Fibroblast of the aortic adventitia (primary cell): ENCODE data around the gene MATK. TPM values are rescaled to one million over a fixed set of nuclear protein-coding genes. Genes with fewer than 3 reads are reported as not detected.
"Not testable (repeated sequence)": the region's sequence is repeated elsewhere in the genome, so short reads cannot be mapped to it uniquely, and the experiment has no call there.

Experiments used
- DNase-seq: peaks from one replicate; pipeline ENCODE4 v3.0.0-alpha.2; 2010; ENCODE audit warnings: low read depth
- H3K4me3 ChIP-seq: 2 replicates; pipeline ENCODE4 v1.5.1; 2011; ENCODE audit warnings: low read depth, mild to moderate bottlenecking, control low read depth, low read length, moderate library complexity
- CTCF ChIP-seq: IDR thresholded peaks from 2 replicates; pipeline ENCODE4 v1.5.1; 2011; ENCODE audit warnings: mild to moderate bottlenecking, low read length, control low read depth, inconsistent platforms; ENCODE audit not compliant: insufficient read depth
- total RNA-seq: library from RNA; depleted of rRNA; stranded (reverse); fragments of >200 nt; gene quantifications from 2 replicates; pipeline ENCODE4 v1.2.3, GENCODE V29; 2012; ENCODE audit warnings: low replicate concordance

MATK gene
- total RNA-seq, 1 donor, result not detected

DNA sequence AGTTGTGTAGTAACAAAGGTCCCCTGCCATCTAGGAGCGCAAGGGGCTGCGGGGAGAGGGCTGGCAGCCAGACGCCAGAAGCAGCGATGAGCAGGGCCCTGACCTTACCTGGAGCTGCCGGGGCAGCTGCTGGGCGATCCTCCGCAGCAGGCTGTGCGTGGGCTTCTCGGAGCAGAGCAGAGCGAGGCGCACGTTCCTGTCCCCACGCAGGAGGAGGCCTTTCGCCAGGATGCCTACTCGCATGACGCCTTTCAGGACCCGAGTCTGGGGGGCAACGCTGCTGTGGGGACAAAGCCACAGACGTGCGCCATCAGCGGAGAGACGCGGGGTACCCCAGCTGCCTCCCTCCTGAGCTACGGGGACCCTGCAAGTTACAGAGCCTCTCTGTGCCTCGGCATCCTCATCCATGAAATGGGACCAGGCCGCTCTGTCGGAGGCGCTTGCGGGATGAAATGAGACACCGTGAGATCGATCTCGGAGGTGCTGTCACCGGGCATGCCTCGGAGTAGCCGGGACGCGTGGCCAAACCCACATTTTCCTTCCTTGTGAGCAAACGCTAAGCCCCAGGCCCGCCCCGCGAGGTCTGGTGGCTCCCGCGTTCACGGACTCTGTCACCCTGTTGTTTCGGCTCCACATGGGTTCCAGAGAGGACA, 30.5 kb upstream of the MATK start:
- TF ChIP-seq CTCF, result no peak
- DNase-seq, result no peak
- H3K4me3 ChIP-seq, result no peak overlapping the region

DNA sequence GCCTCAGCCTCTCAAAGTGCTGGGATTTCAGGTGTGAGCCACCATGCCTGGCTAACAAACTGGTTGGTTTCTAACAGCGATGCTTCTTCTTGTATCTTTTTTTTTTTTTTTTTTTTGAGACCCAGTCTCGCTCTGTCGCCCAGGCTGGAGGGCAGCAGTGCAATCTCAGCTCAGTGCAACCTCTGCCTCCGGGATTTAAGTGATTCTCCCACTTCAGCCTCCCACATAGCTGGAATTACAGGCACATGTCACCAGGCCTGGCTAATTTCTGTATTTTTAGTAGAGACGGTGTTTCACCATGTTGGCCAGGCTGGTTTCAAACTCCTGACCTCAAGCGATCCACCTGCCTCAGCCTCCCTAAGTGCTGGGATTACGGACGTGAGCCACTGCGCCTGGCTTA, 30.0 kb upstream of the MATK start:
- H3K4me3 ChIP-seq, DNase-seq: not testable (repeated sequence)

DNA sequence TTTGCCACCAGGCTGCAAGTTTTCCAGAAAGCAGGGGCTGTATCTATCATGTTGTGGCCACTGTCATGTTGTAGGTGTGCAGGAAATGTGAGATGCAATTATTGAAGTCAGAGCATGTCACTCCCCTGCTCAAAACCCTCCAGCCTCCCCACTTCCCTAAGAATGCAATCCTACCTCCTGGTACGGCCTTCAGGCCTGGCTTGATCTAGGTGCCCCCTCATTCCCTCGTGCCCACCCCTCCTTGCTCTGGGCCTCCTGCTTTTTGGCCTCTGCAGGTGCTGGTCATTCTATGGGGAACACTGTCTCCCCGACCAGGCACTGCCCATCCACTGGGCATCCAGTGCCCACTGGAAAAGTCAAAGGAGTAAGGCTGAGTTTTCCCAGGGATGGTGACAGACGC, 28.5 kb upstream of the MATK start:
- TF ChIP-seq CTCF, result no peak
- no peak for DNase-seq
- H3K4me3 ChIP-seq, result no peak overlapping the region

DNA sequence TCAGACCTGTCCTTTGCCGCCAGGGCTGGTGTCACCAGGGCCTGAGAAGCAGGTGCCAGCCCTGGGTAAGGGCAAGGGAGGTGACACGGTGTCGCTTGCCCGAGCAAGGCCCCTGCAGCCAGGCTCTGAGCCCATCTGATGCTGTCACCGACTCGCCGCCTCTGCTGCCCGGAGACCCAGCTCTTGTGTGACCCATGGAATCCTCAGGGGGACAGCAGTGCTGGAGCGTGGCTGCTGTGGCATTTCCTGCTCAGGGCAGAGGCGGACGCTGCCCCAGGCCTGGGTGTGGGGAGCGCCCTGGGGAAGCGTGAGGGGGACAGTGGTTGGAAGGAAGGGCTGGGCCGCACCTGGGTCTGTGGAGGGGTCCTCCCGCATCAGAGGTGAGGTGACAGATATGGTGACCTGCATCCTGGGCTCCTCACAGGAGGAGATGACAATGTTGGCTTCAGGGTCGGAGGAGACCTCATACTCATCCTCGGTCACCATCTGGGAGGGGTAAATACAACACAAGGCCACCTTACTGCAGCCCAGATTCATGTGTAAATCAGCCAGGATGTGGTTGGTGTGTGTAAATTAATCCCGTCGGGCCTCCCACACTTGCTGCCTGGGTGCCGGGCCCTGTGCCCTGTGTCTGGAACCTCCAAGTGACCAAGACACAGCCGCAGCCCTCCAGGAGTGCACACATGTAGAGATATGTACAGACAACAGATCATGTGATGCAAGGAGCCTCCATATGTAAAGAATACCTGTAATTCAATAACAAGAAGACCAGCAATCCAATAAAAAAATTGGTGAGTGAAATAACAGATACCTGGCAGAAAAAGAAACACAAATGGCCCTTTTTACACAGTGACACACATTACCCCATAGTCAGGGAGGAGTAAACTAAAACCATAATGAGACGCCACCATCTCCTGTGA, 27.6 kb upstream of the MATK start:
- DNase-seq, result no peak
- TF ChIP-seq CTCF, result no peak
- H3K4me3 ChIP-seq, result no peak overlapping the region

- H3K4me3 ChIP-seq, result no peak overlapping the region
- TF ChIP-seq CTCF, result no peak
- DNase-seq, result no peak
Measured at GRCh38 chr19:3810708-3811355, 24.7 kb upstream of the MATK start.

- H3K4me3 ChIP-seq, result no peak overlapping the region
- TF ChIP-seq CTCF, result no peak
- DNase-seq, result no peak
Measured at GRCh38 chr19:3809881-3810707, 23.9 kb upstream of the MATK start.
